GM19372 (cell line): Measurements from ENCODE around the gene CLTA.
"Not testable (repeated sequence)": the region's sequence is repeated elsewhere in the genome, so short reads cannot be mapped to it uniquely, and the experiment has no call there.

Experiments used
- ATAC-seq: cut with Tn5 transposase; IDR thresholded peaks from one replicate; pipeline ENCODE4 v1.9.1; 2021; ENCODE audit warnings: mild to moderate bottlenecking, low read depth, moderate library complexity; ENCODE audit not compliant: unreplicated experiment

The CLTA gene

GRCh38 chr9:36156116-36156515, 34.6 kb upstream of the CLTA start:
- ATAC-seq, result no peak

- no peak for ATAC-seq
Measured at GRCh38 chr9:36158122-36158521, 32.6 kb upstream of the CLTA start.

GRCh38 chr9:36158917-36159316, 31.8 kb upstream of the CLTA start:
- ATAC-seq, result no peak

DNA sequence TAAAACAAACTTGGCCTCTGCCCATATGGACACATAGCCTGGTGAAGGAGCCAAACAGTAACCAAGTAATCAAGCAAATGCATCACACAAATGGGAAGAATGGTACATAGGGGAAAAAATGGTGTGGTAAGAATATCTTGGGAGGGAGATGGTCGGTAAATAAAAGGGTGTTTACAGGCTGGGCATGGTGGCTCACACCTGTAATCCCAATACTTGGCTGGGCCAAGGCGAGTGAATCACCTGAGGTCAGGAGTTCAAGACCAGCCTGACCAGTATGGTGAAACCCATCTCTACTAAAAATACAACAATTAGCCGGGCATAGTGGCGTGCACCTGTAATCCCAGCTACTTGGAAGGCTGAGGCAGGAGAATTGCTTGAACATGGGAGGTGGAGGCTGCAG, 31.2 kb upstream of the CLTA start:
- ATAC-seq, result not testable (repeated sequence)

DNA sequence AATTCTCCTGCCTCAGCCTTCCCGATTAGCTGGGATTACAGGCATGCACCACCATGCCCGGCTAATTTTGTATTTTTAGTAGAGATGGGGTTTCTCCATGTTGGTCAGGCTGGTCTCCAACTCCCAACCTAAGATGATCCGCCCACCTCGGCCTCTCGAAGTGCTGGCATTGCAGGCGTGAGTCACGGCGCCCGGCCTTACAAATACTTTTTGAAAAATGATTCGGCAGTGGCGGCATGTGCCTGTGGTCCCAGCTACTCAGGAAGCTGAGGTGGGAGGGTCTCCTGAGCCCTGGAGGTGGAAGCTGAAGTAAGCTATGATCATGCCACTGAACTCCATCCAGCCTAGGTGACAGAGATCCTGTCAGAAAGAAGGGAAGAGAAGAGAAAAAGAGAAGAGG, 30.6 kb upstream of the CLTA start:
- ATAC-seq, result not testable (repeated sequence)

DNA sequence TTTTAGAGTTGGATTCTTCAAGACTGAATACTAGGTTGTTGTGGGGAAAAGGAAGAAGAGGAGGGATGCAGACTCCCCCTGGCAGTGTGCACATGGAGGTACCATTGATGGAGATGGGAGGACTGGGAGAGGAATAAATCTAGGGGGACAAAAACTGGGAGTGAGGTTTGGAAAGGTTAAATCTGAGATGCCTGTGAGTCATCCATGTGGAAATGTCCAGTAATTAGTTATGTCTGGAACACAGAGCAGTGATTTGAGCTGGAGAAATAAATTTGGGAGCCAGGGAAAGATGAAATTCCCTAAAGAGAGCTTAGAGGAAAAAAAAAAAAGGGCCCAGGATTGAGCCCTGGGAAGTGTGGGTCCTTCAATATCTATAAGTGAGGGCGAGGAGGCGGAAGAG, 29.5 kb upstream of the CLTA start:
- ATAC-seq, result no peak

GRCh38 chr9:36162211-36162738, 28.4 kb upstream of the CLTA start:
- no peak for ATAC-seq

GRCh38 chr9:36163049-36163785, 27.5 kb upstream of the CLTA start:
- ATAC-seq, result no peak

DNA sequence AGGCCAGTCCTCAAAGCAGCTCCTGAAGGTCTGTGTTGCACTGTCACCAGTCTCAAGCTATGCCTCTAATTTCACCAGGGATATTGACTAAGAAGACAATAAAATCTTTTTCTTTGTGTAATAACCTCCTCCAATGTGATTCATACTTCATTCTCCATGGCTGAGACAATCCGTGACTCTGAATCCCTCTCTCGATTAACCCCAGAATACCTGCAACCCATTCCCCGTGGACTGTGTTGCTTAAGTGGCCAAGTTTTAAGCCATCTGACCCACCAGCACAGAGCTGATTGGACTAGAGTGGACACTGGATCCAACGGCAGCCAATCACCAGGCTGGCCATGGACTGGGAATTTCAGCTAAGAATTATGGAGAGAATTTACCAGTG, 26.9 kb upstream of the CLTA start:
- no peak for ATAC-seq

DNA sequence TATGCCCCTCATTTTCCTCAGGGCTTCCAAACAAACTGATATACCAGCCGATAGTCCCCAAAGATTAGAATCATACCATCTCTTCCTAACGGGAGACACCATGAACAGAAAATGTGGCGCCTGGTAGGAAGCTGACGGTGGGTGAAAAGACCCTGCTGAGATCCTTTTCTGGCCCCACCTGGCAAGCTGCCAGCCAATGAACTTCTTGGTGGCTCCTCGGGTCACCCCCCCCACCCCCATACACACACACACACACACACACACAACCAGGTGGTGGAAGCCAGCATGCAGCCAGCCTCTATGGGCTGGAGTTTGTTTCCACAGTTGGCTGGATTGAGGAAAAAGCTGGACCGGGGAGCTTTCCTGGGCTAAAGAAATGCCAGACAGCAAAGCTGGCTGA, 26.3 kb upstream of the CLTA start:
- ATAC-seq, result no peak

DNA sequence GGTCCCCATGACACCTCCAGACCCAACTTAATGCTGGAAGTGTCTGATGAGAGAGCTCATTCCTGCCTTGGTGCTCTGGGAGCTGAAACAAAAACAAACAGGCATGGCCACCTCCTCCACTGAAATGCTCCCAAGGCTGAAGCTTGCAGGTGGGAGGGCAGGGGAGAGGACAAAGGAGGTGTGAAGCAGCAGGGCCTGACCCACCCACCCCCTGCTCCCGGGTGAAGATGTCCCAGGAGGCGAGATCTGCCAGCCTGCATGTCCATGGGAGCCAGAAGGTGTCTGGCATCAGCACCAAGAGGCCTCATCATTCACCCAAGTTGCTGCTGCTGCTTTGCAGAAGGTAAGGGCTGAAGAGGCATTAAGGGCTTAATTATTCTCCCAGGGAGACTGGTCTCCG, 25.7 kb upstream of the CLTA start:
- no peak for ATAC-seq

- ATAC-seq, result no peak
Measured at GRCh38 chr9:36165826-36166167, 24.9 kb upstream of the CLTA start.

DNA sequence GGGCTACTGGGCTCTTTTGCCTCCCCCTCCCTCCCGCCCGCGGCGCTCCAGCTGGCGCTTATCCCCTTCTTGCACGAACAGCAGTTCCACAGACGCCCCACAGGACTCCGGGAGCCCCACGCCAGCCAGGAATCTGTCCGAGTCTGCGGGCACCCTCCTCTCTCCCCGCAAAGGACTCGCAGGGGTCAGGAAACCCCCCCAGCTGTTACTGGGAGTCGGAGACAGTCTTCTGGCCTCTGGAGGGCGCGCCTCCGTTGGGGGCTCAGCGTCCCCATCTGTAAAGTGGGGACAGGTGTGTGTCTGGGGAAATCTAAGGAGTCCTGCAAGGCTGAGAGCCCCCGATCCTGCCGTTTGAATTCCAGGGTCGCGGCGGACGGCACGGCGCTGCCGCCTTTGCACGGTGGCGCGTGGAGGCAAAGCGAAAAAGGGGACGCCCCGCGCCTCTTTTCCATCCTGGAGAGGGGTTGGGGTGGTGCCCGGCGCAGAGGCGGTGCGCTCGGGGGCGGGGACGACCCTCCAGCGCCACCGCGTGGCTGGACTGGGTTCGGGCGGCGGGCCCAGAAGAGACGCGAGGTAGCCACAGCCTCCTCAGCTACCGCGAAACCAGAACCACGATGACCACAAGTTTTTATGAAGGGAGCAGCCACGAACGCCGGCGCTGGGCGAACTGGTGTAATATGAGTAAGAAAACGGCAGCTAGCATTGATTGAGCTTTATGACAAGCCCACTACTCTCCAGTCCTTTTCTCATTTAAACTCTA, 24.4 kb upstream of the CLTA start:
- ATAC-seq, result no peak

DNA sequence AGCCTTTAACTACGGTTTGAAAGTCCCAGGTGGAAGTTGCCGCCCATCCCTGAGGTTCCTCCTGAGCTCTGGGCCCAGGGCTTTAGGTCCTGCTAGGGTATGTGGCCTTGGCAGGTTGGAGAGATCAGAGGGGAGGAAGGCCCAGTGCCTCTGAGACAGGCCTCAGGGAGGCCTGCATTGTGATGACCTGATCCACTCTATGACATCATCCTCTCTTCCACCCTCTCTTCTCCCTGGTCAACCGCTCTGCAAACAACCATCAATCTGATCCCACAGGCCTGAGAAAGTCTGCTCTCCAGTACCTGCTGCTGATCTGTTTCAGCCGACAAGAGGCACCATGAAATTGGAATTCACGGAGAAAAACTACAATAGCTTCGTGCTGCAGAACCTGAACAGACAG, 21.6 kb upstream of the CLTA start, which contains the start of gene CCIN:
Gene CCIN, plus strand, starts transcription at position 223 of the 400 bp plus-strand sequence. Its CDS starts 115 bp downstream, at position 338.
- no peak for ATAC-seq

DNA sequence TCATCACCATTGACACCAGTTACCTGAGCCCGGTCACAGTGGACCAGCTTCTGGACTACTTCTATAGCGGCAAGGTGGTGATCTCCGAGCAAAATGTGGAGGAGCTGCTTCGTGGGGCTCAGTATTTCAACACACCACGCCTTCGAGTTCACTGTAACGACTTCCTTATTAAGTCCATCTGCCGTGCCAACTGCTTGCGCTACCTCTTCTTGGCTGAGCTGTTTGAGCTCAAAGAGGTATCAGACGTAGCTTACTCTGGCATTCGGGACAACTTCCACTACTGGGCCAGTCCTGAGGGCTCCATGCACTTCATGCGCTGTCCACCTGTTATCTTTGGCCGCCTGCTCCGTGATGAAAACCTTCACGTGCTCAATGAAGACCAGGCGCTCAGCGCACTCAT, 21.0 kb upstream of the CLTA start:
- ATAC-seq, result no peak

DNA sequence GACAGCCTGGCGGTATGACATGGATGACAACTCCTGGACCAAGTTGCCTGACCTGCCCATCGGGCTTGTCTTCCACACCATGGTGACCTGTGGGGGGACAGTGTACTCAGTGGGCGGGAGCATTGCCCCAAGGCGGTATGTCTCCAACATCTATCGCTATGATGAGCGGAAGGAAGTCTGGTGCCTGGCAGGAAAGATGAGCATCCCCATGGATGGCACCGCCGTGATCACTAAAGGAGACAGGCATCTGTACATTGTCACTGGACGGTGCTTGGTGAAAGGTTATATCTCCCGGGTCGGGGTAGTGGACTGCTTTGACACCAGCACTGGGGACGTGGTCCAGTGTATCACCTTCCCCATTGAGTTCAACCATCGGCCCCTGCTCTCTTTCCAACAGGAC, 20.2 kb upstream of the CLTA start:
- ATAC-seq, result no peak

GRCh38 chr9:36173861-36174260, 16.9 kb upstream of the CLTA start:
- ATAC-seq, result no peak

DNA sequence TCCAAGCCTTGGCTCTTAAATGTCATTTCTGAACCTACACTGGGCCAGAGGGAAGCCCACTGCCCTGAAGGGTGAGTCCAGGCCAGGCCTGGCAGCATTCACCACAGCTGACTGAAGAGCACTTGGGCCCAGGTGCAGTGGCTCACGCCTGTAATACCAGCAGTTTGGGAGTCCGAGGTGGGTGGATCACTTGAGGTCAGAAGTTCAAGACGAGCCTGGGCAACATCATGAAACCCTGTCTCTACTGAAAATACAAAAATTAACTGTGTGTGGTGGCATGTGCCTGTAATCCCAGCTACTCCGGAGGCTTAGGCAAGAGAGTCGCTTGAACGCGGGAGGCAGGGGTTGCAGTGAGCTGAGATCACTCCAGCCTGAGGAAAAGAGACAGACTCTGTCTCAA, 16.4 kb upstream of the CLTA start:
- ATAC-seq, result no peak

- no peak for ATAC-seq
Measured at GRCh38 chr9:36174731-36175130, 16.0 kb upstream of the CLTA start.

GRCh38 chr9:36175209-36175608, 15.5 kb upstream of the CLTA start:
- not testable (repeated sequence) for ATAC-seq

DNA sequence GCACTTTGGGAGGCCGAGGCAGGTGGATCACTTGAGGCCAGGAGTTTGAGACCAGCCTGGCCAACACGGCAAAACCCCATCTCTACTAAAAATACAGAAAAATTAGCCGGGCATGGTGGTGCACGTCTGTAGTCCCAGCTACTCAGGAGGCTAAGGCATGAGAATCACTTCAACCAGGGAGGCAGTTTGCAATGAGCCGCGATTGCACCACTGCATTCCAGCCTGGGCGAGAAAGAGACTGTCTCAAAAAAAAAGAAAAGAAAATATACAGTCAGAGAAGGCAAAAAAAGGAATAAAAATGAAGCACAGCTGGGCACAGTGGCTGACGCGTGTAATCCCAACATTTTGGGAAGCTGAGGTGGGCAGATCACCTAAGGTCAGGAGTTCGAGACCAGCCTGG, 14.2 kb upstream of the CLTA start:
- not testable (repeated sequence) for ATAC-seq

- ATAC-seq, result no peak
Measured at GRCh38 chr9:36177571-36177970, 13.2 kb upstream of the CLTA start.
